T-helper 2 cell treated with Interferon-gamma antibody and Interleukin-4, amounts not matched to agents 5 μg/mL and 100 μg/mL, for 36 hours (primary cell): ENCODE measurements around the gene ATOH8.

ENCODE experiments used
- DNase-seq: peaks from one replicate; pipeline ENCODE4 v3.0.0; 2021; ENCODE audit warnings: low spot score
- H3K27ac Mint-ChIP-seq: one replicate; pipeline ENCODE4 v1.8.0; 2021; ENCODE audit warnings: mild to moderate bottlenecking, mixed read lengths
- H3K27me3 Mint-ChIP-seq: one replicate; pipeline ENCODE4 v1.8.0; 2021; ENCODE audit warnings: low read depth, mixed read lengths
- H3K36me3 Mint-ChIP-seq: one replicate; pipeline ENCODE4 v1.8.0; 2021; ENCODE audit warnings: low read depth, mixed read lengths
- H3K4me1 Mint-ChIP-seq: one replicate; pipeline ENCODE4 v1.8.0; 2021; ENCODE audit warnings: low read depth, mixed read lengths
- H3K4me3 Mint-ChIP-seq: one replicate; pipeline ENCODE4 v1.8.0; 2022; ENCODE audit warnings: mild to moderate bottlenecking, moderate library complexity, mixed read lengths
- H3K9me3 Mint-ChIP-seq: one replicate; pipeline ENCODE4 v1.8.0; 2021; ENCODE audit warnings: mixed read lengths

Gene ATOH8

GRCh38 chr2:85724731-85725181 is 29.0 kb upstream of the ATOH8 start:
- H3K36me3 Mint-ChIP-seq = no peaks in the 10 kb centered on the region
- DNase-seq = no peak
- H3K4me3 Mint-ChIP-seq = no peak overlapping the region
- peaks cover 8% of the 10 kb centered on the region for H3K9me3 Mint-ChIP-seq
- no peak overlapping the region for H3K27ac Mint-ChIP-seq
- H3K27me3 Mint-ChIP-seq = peaks cover 34% of the 10 kb centered on the region
- peaks cover 6% of the 10 kb centered on the region for H3K4me1 Mint-ChIP-seq

GRCh38 chr2:85725451-85725850 is 28.3 kb upstream of the ATOH8 start:
- Mint-ChIP-seq H3K36me3 (no peaks in the 10 kb centered on the region), H3K27me3 (peaks cover 31% of the 10 kb centered on the region), H3K9me3 (peaks cover 4% of the 10 kb centered on the region), H3K4me1 (peaks cover 6% of the 10 kb centered on the region), H3K27ac (no peak overlapping the region), H3K4me3 (no peak overlapping the region)
- DNase-seq = no peak

GRCh38 chr2:85727798-85728197 is 26.0 kb upstream of the ATOH8 start:
- Mint-ChIP-seq H3K27me3 (peaks cover 29% of the 10 kb centered on the region), H3K36me3 (no peaks in the 10 kb centered on the region), H3K27ac (no peak overlapping the region), H3K9me3 (no peaks in the 10 kb centered on the region), H3K4me1 (peaks cover 6% of the 10 kb centered on the region), H3K4me3 (no peak overlapping the region)
- no peak for DNase-seq

GRCh38 chr2:85728342-85728741 is 25.4 kb upstream of the ATOH8 start:
- DNase-seq = no peak
- Mint-ChIP-seq H3K4me3 (no peak overlapping the region), H3K4me1 (peaks cover 6% of the 10 kb centered on the region), H3K27ac (no peak overlapping the region), H3K27me3 (peaks cover 29% of the 10 kb centered on the region), H3K9me3 (no peaks in the 10 kb centered on the region), H3K36me3 (no peaks in the 10 kb centered on the region)

- Mint-ChIP-seq H3K4me3 (no peak overlapping the region), H3K27me3 (peaks cover 29% of the 10 kb centered on the region), H3K9me3 (no peaks in the 10 kb centered on the region), H3K27ac (no peak overlapping the region), H3K36me3 (no peaks in the 10 kb centered on the region), H3K4me1 (peaks cover 6% of the 10 kb centered on the region)
- DNase-seq = peak; percentile 57
Measured at GRCh38 chr2:85728883-85729824, 24.6 kb upstream of the ATOH8 start.

GRCh38 chr2:85729825-85730510 is 23.8 kb upstream of the ATOH8 start:
- H3K27ac Mint-ChIP-seq = no peak overlapping the region
- peaks cover 6% of the 10 kb centered on the region for H3K4me1 Mint-ChIP-seq
- DNase-seq = no peak
- no peaks in the 10 kb centered on the region for H3K36me3 Mint-ChIP-seq
- peaks cover 29% of the 10 kb centered on the region for H3K27me3 Mint-ChIP-seq
- H3K9me3 Mint-ChIP-seq = no peaks in the 10 kb centered on the region
- no peak overlapping the region for H3K4me3 Mint-ChIP-seq

- H3K27me3 Mint-ChIP-seq = peaks cover 25% of the 10 kb centered on the region
- no peak overlapping the region for H3K27ac Mint-ChIP-seq
- no peaks in the 10 kb centered on the region for H3K9me3 Mint-ChIP-seq
- no peak overlapping the region for H3K4me3 Mint-ChIP-seq
- H3K36me3 Mint-ChIP-seq = no peaks in the 10 kb centered on the region
- DNase-seq = no peak
- H3K4me1 Mint-ChIP-seq = peaks cover 6% of the 10 kb centered on the region
Measured at GRCh38 chr2:85730686-85731230, 23.0 kb upstream of the ATOH8 start.

- peaks cover 28% of the 10 kb centered on the region for H3K27me3 Mint-ChIP-seq
- no peak overlapping the region for H3K27ac Mint-ChIP-seq
- DNase-seq = no peak
Measured at GRCh38 chr2:85731606-85732005, 22.2 kb upstream of the ATOH8 start.

GRCh38 chr2:85732467-85733120 is 21.2 kb upstream of the ATOH8 start:
- H3K27ac Mint-ChIP-seq = no peak overlapping the region
- peaks cover 6% of the 10 kb centered on the region for H3K4me1 Mint-ChIP-seq
- no peak for DNase-seq
- H3K4me3 Mint-ChIP-seq = no peak overlapping the region
- no peaks in the 10 kb centered on the region for H3K36me3 Mint-ChIP-seq
- H3K9me3 Mint-ChIP-seq = no peaks in the 10 kb centered on the region
- H3K27me3 Mint-ChIP-seq = peaks cover 28% of the 10 kb centered on the region

More at GRCh38 chr2:85731606-85732005, 22.2 kb upstream of the ATOH8 start:
- no peaks in the 10 kb centered on the region for H3K9me3 Mint-ChIP-seq
- H3K4me1 Mint-ChIP-seq = peaks cover 6% of the 10 kb centered on the region
- H3K4me3 Mint-ChIP-seq = no peak overlapping the region
- no peaks in the 10 kb centered on the region for H3K36me3 Mint-ChIP-seq

- peaks cover 25% of the 10 kb centered on the region for H3K27me3 Mint-ChIP-seq
- peaks cover 6% of the 10 kb centered on the region for H3K4me1 Mint-ChIP-seq
- H3K4me3 Mint-ChIP-seq = no peak overlapping the region
- H3K27ac Mint-ChIP-seq = no peak overlapping the region
- DNase-seq = no peak
- no peaks in the 10 kb centered on the region for H3K9me3 Mint-ChIP-seq
- H3K36me3 Mint-ChIP-seq = no peaks in the 10 kb centered on the region
Measured at GRCh38 chr2:85733121-85733960, 20.4 kb upstream of the ATOH8 start.

- no peak for DNase-seq
- no peaks in the 10 kb centered on the region for H3K9me3 Mint-ChIP-seq
- H3K4me1 Mint-ChIP-seq = peaks cover 6% of the 10 kb centered on the region
- no peaks in the 10 kb centered on the region for H3K36me3 Mint-ChIP-seq
- no peak overlapping the region for H3K27ac Mint-ChIP-seq
- peaks cover 26% of the 10 kb centered on the region for H3K27me3 Mint-ChIP-seq
- H3K4me3 Mint-ChIP-seq = no peak overlapping the region
Measured at GRCh38 chr2:85734015-85734414, 19.8 kb upstream of the ATOH8 start.

GRCh38 chr2:85734942-85735608 is 18.7 kb upstream of the ATOH8 start:
- Mint-ChIP-seq H3K27me3 (peaks cover 31% of the 10 kb centered on the region), H3K36me3 (no peaks in the 10 kb centered on the region), H3K4me1 (no peaks in the 10 kb centered on the region), H3K4me3 (no peak overlapping the region), H3K9me3 (no peaks in the 10 kb centered on the region), H3K27ac (no peak overlapping the region)
- DNase-seq = no peak

- Mint-ChIP-seq H3K4me1 (no peaks in the 10 kb centered on the region), H3K27me3 (peaks cover 37% of the 10 kb centered on the region), H3K27ac (no peak overlapping the region), H3K9me3 (no peaks in the 10 kb centered on the region), H3K36me3 (no peaks in the 10 kb centered on the region), H3K4me3 (no peak overlapping the region)
- no peak for DNase-seq
Measured at GRCh38 chr2:85735691-85736090, 18.1 kb upstream of the ATOH8 start.
